Panc1 (cell line): ENCODE data around the gene RABGAP1L. TPM values are rescaled to one million over a fixed set of nuclear protein-coding genes. Genes with fewer than 3 reads are reported as not detected.

ENCODE experiments used
- ATAC-seq: fragments of 200-7000 bp; cut with Tn5 transposase; 2 replicates; pipeline ENCODE4 v1.9.1; 2020; ENCODE audit warnings: mild to moderate bottlenecking, moderate library complexity
- BruUV-seq: library from RNA; stranded (reverse); fragments of 400-500 nt; replicated peaks from 2 replicates; lab custom pipeline; 2021; lab: Mats Ljungman, UMichigan
- CTCF ChIA-PET: fragments of 300-600 bp; sonication (Branson Sonifier 250); formaldehyde crosslinking; loops from one replicate; lab custom pipeline; 2022; ENCODE audit warnings: antibody characterized with exemption; lab: Charles Lee
- POLR2A ChIA-PET: fragments of 300-600 bp; sonication (Branson Sonifier 250); formaldehyde crosslinking; loops from one replicate; lab custom pipeline; 2022; ENCODE audit warnings: antibody characterized with exemption; lab: Charles Lee
- DNase-seq: peaks from one replicate; pipeline ENCODE4 v3.0.0-alpha.2; 2010; ENCODE audit warnings: low read depth, low spot score
- H3K27ac ChIP-seq: 2 replicates; pipeline ENCODE4 v1.5.1; 2011; ENCODE audit warnings: mild to moderate bottlenecking, low read length, inconsistent platforms
- H3K27me3 ChIP-seq: fragments of 200-500 bp; sonication (Bioruptor generic); 2 replicates; pipeline ENCODE4 v1.6.0; 2014; ENCODE audit warnings: low read length, inconsistent platforms; ENCODE audit not compliant: control insufficient read depth, insufficient read depth
- H3K36me3 ChIP-seq: fragments of 200-500 bp; sonication (Bioruptor generic); 2 replicates; pipeline ENCODE4 v1.5.1; 2014; ENCODE audit warnings: inconsistent platforms, mild to moderate bottlenecking, low read length, moderate library complexity; ENCODE audit not compliant: control insufficient read depth, insufficient read depth
- H3K4me1 ChIP-seq: 2 replicates; pipeline ENCODE4 v1.5.1; 2011; ENCODE audit warnings: inconsistent platforms, mild to moderate bottlenecking, low read length, moderate library complexity; ENCODE audit not compliant: control insufficient read depth, insufficient read depth
- H3K4me3 ChIP-seq, 2 experiments: 2 replicates each; pipeline ENCODE4 v1.5.1; 2011 to 2012; ENCODE audit warnings: low read depth in 2 of 2, low read length in 2 of 2, mild to moderate bottlenecking in 2 of 2, inconsistent platforms in 1 of 2, moderate library complexity in 1 of 2
- H3K9me3 ChIP-seq: fragments of 200-500 bp; sonication (Bioruptor generic); 2 replicates; pipeline ENCODE4 v1.5.1; 2014; ENCODE audit warnings: low read depth, mild to moderate bottlenecking, inconsistent platforms, low read length, moderate library complexity; ENCODE audit not compliant: control insufficient read depth, insufficient read depth
- CTCF ChIP-seq: fragments of 450-650 bp; IDR thresholded peaks from 2 replicates; pipeline ENCODE4 v1.5.1; 2017; ENCODE audit warnings: mild to moderate bottlenecking
- POLR2AphosphoS5 ChIP-seq: IDR thresholded peaks from 2 replicates; pipeline ENCODE4 v1.6.1; 2012; ENCODE audit warnings: mild to moderate bottlenecking, low read depth, low read length, moderate library complexity
- REST ChIP-seq, 2 experiments: IDR thresholded peaks; 2 replicates each; pipeline ENCODE4 v1.6.1; 2011 to 2012; ENCODE audit warnings: low read depth in 2 of 2, control low read depth in 1 of 2, low read length in 1 of 2, mild to moderate bottlenecking in 1 of 2, moderate library complexity in 1 of 2; ENCODE audit not compliant: insufficient read depth in 1 of 2
- SIN3A ChIP-seq: IDR thresholded peaks from 2 replicates; pipeline ENCODE4 v1.6.1; 2012; ENCODE audit warnings: low read depth, mild to moderate bottlenecking, low read length, moderate library complexity, borderline replicate concordance; ENCODE audit not compliant: insufficient read depth
- TCF7L2 ChIP-seq: IDR thresholded peaks from 2 replicates; pipeline ENCODE4 v1.6.1; 2011; ENCODE audit warnings: mild to moderate bottlenecking, low read depth, low read length, inconsistent platforms
- in situ Hi-C: cut with HindIII; loops from 2 replicates; pipeline ENCODE4 v1.10.0; 2016; ENCODE audit warnings: low sequenced_read_pairs, low pct_unique_long_range_greater_than_20kb
- intact Hi-C: fragments of 100-400 bp; cut with micrococcal nuclease; formaldehyde crosslinking; loops from one replicate; pipeline ENCODE4 v1.10.0; 2022; ENCODE audit not compliant: unreplicated experiment
- total RNA-seq: library from RNA; stranded (reverse); gene quantifications from one replicate; pipeline ENCODE4 v1.2.1, GENCODE V29; 2021; ENCODE audit not compliant: unreplicated experiment

Gene RABGAP1L
- total RNA-seq, 1 experiment from 2014 or later, result 37.0 TPM

GRCh38 chr1:174623324-174624035 is 464.2 kb downstream of the RABGAP1L start:
- intact Hi-C loops (no loop called here), in situ Hi-C loops (no loop called here)
- no peak overlapping the region for H3K27ac ChIP-seq
- H3K4me3 ChIP-seq, result no peak overlapping the region
- H3K4me1 ChIP-seq, result no peaks in the 10 kb centered on the region
- ATAC-seq, result no peak
- DNase-seq, result no peak
- ChIA-PET POLR2A (no interaction called here), CTCF (no interaction called here)
- no peaks in the 10 kb centered on the region for H3K36me3 ChIP-seq
- H3K9me3 ChIP-seq, result no peaks in the 10 kb centered on the region
- BruUV-seq, result no TSS peak
- TF ChIP-seq SIN3A (no peak), REST (IDR thresholded peaks at IDR 0.05; ENCODE audit: insufficient read depth in 1 of 2, low read depth in 2 of 2, low read length in 1 of 2) (no peak), TCF7L2 (no peak), CTCF (no peak), POLR2AphosphoS5 (no peak)
- no peaks in the 10 kb centered on the region for H3K27me3 ChIP-seq

GRCh38 chr1:174626031-174627025 is 467.0 kb downstream of the RABGAP1L start:
- no peak overlapping the region for H3K27ac ChIP-seq
- H3K4me3 ChIP-seq, result no peak overlapping the region
- in situ Hi-C loops (no loop called here), intact Hi-C loops (no loop called here)
- H3K9me3 ChIP-seq, result no peaks in the 10 kb centered on the region
- no peaks in the 10 kb centered on the region for H3K4me1 ChIP-seq
- no peaks in the 10 kb centered on the region for H3K27me3 ChIP-seq
- ATAC-seq, result no peak
- no peak for TF ChIP-seq CTCF
- no peak for TF ChIP-seq POLR2AphosphoS5
- TF ChIP-seq SIN3A, result no peak
- no peak for TF ChIP-seq REST (IDR thresholded peaks at IDR 0.05; ENCODE audit: insufficient read depth in 1 of 2, low read depth in 2 of 2, low read length in 1 of 2)
- TF ChIP-seq TCF7L2, result no peak
- no TSS peak for BruUV-seq
- POLR2A ChIA-PET, result no interaction called here
- CTCF ChIA-PET, result no interaction called here
- no peaks in the 10 kb centered on the region for H3K36me3 ChIP-seq
- DNase-seq, result no peak
